ENCODE results near the gene PLCB4.

Gene PLCB4

GRCh38 chr20:9334866-9335265, 266.0 kb downstream of the PLCB4 start:
- DNase-seq: no peak

DNA sequence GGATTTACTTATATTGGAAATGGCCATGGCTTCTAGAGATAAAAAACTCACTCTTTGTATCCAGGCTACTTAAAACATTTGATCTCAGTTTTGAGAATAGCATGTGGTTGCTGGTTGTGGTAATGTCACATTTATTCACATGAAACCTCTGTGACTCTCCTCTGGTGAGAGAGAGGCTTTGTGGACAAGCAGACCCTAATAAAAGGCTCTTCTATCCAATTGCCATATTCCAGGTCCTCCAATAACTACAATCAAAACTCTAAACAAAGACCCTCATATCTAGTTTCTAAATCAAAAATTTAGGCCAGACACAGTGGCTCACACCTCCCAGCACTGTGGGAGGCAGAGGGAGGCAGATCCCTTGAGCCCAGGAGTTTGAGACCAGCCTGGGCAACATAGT, 269.2 kb downstream of the PLCB4 start:
- no peak for DNase-seq

DNA sequence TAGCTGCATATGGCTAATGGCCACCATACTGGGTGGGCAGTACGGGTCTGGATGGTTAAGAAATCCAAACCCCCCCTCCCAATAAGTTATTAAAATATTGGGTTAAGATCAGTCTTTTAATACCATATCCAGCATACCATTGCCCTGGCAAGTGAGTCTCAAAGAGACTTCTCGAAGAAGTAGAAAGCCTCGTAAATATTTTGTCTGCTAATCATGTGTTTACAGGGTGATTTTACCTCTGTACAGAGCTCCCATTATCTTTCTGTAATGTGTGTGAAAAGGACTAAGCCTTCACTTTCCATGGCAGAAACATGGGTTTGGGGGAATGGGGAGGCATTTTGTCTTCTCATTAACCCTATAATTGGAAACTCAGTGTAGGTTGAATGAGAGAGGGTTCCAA, 270.8 kb downstream of the PLCB4 start:
- DNase-seq: no peak

- DNase-seq: no peak
These were observed 273.8 kb downstream of the PLCB4 start for GRCh38 chr20:9342651-9343050.

DNA sequence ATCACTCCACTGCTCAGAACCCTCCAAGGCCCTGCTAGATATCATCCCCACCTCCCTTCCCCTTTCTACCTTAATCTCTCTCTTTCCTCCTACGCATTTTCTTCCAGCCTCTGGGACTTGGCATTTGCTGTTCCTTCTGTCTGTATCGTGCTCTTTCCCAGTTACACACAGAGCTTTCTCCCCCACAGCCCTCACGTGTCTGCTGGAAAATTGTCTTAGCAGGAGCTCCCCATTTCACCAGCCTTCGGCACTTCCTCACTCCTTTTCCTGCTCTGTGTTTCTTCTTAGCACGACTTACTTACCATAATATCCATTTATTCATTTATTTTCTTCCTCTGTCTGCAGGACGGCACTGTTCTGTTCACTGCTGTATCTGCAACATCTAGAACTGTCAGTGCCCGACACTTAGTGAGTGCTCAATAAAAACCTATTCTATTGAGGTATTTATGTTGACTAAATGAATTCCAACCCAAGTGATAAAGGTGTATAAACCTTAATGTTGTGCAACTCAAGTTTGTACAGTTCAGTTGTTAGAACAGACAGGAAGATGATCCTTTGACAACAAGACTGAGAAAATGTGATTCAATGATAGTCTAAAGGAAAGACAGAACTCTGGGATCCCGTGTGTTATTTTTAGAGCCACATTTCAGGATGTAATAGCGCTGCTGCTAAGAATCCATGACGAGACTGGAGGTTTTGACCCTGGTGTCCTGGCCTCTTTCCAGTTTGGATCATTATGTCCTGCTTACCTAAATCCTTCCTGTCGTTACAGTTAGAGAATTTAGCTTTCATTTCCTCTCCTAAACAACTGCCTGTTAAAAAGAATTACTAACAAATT, 275.4 kb downstream of the PLCB4 start:
- DNase-seq: no peak

- DNase-seq: no peak
These were observed 279.4 kb downstream of the PLCB4 start for GRCh38 chr20:9348316-9348715.

- DNase-seq: no peak
These were observed 279.9 kb downstream of the PLCB4 start for GRCh38 chr20:9348747-9349146.

- DNase-seq: no peak
These were observed 280.4 kb downstream of the PLCB4 start for GRCh38 chr20:9349249-9349648.

- DNase-seq: no peak
These were observed 283.9 kb downstream of the PLCB4 start for GRCh38 chr20:9352739-9353138.

GRCh38 chr20:9353180-9353915, 284.5 kb downstream of the PLCB4 start:
- DNase-seq: no peak

DNA sequence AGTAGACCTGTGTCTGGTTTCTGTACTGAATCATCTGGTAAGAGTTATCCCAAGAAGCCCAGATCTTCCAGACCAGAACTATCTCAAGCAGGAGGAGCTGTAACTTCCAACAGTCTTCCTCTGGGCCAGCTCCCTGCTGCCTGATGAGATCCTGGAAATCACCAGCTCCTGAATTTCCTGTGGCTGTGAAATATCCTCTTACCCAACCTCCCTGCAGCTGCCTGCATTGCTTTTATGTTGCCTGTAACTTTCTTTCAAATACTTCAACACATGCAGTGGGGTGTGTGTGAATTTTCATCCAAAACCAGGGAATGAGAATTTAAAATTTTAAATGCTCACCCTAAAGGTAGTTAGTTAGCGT, 285.0 kb downstream of the PLCB4 start:
- no peak for DNase-seq

DNA sequence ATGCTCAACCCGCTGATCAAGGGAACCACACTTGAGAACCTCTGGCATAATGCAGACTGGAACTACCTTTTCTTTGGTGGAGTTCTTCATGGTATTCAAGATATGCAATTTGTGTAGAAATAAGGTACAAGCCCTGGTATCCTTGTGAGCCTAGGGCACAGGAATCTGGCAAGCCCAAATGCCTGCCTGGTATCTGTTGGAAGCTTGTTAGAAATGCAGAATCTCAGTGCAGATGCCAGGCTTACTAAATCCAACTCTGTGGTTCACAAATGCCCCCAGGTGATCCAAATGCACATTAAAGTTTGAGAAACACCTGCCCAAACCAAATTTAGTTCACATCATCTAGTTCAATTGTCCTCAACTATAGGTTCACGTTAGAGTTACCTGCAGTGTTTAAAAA, 285.7 kb downstream of the PLCB4 start:
- no peak for DNase-seq

DNA sequence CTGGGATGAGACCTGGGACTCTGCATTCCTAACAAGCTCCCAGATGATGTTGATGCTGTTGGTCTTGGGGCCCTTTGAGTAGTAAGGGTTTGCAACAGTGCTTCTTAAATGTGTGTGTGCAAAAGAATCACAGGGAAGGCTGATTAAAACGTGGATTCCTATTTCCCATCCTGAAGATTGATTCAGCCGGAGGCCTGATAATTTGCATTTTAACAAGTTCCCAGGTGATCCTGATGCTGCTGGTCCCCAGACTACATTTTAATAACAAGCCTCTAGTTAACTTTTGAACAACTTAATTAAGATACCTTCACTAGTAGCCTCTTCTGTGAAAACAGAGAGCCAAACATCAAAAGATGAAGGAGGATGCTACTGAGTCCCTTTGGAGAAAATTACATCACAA, 289.1 kb downstream of the PLCB4 start:
- DNase-seq: no peak

- DNase-seq: no peak
These were observed 290.8 kb downstream of the PLCB4 start for GRCh38 chr20:9359561-9360308.

GRCh38 chr20:9360431-9360830, 291.5 kb downstream of the PLCB4 start:
- DNase-seq: no peak

GRCh38 chr20:9363673-9364072, 294.8 kb downstream of the PLCB4 start:
- no peak for DNase-seq

DNA sequence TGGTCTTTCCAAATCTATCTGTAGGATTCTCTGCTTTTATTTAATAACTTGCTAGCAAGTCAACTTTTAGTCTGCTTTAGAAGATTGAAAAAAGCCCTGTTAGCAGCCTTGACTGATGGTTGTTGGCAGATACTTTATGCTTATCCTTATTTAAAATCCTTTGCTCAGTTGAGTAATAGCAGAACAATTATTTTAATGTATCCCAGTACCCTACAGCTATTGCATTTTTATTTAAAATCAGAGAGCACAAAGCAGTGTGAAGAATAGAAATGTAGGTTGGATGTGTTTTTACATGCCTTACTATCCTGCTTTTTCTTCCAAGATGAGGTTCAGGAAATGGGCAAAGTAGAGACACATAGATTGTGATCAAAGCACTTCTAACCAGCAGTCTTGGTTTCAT, 298.4 kb downstream of the PLCB4 start:
- DNase-seq: no peak

- DNase-seq: no peak
These were observed 298.9 kb downstream of the PLCB4 start for GRCh38 chr20:9367746-9368145.

DNA sequence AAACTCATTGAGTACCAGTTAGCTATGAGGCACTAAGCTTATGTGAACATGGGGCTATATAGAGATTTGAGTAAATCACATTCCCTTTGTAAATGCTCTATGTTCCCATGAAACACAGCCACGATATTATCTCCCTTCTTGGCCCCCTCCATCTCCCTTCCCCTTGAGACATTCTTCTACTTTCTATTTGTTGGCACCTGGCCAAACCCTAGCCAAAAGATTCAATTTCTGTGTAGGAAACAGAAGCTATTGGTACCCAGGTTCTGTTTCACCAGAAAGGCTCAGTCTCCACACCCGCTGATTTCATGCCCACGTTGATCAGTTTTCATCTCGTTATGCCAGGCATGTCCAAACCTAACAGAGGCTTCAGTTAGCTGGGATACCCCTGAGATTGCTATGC, 300.0 kb downstream of the PLCB4 start:
- no peak for DNase-seq

GRCh38 chr20:9369557-9369956, 300.7 kb downstream of the PLCB4 start:
- no peak for DNase-seq

DNA sequence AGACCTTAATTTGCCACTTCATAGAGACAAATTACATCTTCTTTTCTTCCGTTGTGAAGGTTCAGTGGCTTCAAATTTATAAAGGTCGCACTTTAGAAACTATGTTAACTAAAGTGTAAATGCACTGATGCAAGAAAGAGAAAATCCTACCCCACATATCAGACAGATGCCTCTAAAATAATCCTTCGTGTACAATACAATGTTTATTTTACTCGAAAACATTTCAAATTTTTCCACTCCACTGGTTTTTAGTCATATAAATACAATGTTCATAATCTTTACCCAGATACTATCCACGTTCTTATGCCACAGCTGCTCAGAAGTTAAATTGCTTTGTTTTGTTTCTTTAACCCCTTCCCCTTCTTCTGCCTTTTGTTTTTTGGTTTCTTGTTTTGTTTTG, 305.2 kb downstream of the PLCB4 start:
- no peak for DNase-seq

DNA sequence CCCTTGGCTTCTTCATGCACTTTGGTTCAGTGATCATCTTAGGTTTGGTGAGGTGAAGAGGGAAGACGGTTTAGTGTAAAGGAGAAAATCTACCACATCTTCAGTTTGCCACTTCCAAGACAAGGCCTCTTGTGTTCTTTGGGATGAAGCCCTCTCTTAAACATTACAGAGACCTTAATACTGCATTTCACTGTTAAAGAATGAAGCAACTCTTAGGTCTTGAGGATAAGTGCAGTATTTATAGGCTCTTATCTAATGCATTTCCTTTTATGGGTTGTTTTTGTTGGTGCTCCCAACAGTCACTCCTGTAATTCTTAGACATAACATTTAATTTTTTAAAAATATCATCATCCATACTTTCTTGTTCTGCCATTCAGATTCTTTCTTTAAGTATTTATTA, 305.6 kb downstream of the PLCB4 start:
- no peak for DNase-seq

DNA sequence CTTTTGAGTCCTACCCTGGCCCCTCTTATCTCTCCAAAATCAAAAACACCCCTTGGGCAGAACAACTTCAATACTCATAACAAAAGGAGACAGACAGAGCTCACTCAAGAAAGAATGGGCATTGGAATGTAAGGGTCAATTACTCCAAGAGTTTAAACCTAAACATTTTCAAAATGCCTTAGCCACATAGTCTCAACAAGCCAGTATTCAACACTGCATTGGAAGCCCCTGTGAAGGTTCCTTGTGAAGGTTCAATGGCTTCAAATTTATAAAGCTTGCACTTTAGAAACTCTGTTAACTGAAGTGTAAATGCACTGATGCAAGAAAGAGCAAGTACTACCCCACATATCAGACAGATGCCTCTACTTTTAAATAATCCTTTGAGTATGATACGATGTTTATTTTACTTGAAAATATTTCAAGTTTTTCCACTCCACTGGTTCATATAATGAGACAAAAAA, 306.4 kb downstream of the PLCB4 start:
- no peak for DNase-seq

GRCh38 chr20:9377007-9377406, 308.1 kb downstream of the PLCB4 start:
- no peak for DNase-seq

Measured in GF-D8 (cell line).